Activated CD4-positive, alpha-beta T cell treated with anti-CD3 and anti-CD28 coated beads, Interleukin-2, amount 50 U/mL, for 1 hour (primary cell): ENCODE data around the gene PSMA5.

Experiments
- DNase-seq: peaks from one replicate; pipeline ENCODE4 v3.0.0-alpha.2; 2020

The PSMA5 gene

DNA sequence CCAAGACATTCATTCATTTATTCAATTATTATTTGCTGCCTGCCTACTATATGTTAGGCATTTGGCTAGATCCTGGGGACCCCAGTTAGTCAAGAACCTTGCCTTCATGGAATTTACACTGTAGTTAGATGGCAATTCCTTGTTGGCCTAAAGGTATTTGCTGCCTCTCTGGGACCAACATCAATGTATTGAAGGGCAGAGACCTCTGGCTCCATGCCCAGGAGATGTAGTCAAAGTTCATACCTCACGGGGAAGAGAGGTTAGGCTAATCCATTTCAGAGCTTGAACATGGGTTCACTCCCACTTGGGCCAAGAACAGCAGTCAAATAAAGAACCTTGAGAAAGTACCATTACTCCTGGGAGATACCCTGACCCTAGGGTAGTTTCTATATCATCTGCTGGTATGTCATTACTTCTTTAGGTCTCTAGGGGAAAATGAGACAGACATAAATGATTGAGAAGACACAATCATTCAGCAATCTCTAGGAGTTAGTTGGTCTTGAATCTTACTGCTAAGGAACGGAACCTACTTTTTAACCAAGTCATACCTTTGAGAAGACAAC, 60.5 kb downstream of the PSMA5 start:
- DNase-seq: no peak

DNA sequence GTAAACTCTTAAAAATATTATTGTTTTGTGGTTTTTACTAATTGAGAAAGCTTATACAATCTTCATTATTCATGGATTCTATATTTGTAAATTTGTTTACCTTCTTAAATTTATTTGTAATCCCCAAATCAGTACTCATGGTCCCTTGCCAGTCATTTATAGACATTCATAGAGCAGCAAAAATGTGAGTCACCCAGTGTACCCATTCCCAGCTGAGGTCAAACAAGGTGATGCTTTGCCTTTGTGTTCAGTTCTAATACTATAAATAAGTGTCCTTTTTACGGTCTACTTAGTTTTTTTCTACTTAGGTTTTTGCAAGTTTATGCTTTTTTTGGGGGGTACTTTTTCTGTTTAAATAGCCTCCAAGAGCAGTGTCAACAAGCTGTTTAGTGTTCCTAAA, 64.6 kb downstream of the PSMA5 start:
- DNase-seq: no peak

DNA sequence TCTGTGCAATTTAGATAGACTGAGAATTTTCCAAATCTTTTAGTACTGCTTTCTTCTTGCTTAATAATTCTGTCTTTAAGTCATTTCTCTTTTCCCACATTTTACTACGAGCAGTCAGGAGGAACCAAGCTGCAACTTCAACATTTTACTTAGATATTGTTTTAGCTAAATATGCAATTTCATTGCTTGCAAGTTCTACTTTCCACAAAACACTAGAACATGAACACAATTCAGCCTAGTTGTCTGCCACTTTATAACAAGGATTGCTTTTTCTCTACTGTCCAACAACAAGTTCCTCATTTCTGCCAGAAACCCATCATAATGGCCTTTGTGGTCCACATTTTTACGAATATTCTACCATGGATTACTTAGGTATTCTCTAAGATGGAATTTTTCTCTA, 65.2 kb downstream of the PSMA5 start:
- no peak for DNase-seq

DNA sequence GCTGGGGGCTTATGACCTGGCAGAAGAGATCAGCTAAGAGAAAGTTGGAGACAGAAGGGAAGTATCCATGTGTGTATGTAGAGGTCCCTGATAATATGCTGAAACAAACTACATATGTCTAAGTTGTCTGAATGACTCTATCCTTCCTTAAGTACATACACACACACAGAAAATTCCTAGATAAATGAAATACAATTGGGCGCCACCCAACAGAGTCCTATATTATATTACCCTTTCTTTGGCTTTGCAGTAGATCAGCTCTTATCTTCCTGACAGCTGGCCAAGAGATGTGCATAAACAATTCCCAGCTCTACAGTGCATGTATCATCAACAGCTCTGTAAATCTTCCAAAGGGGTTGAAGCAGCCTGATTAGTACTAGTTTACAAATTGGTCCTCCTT, 68.6 kb downstream of the PSMA5 start:
- DNase-seq: no peak

DNA sequence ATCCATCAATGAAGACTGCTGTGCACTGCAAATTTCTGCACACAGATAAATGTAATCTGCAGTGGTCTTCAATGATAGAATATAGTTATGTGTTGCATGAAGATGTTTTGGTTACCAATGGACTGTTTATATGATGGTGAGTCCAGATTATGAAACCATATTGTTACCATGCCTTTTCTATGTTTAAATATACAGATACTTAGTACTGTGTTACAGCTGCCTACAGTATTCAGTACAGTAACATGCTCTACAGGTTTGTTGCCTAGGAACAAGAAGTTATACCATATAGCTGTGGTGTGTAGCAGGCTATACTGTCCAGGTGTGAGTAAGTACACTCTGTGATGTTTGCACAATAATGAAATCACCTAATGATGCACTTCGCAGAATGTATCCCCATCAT, 69.3 kb downstream of the PSMA5 start:
- no peak for DNase-seq

DNA sequence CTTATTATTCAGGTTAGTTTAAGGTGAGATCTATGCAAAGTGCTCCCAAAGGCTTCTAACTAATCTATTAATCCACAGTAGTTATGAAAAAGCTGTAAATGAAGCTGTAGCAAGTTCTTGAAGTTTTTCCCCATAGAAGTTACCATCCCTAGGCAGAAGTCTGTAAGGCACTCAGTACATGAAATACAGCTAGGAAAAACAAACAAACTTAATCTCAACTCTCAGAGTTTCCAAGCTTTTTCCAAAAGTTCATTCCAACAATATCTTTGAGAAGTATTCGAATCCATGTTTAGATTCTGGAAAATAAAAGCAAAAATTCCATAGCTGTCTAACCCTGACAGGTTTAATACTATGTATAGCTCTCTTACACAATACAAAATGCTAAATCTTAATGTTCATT, 69.7 kb downstream of the PSMA5 start:
- no peak for DNase-seq

DNA sequence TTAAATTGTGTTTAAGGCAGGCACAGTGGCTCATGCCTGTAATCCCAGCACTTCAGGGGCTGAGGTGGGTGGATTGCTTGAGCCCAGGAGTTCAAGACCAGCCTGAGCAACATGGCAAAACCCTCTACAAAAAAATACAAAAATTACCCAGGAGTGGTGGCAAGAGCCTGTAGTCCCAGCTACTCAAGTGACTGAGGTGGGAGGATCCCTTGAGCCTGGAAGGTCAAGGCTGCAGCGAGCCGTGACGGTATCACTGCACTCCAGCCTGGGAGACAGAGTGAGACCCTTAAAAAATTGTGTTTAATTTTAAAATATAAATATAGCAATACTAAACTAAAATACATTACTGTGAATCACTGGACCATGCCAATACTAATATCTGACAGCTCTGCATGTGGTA, 71.3 kb downstream of the PSMA5 start:
- no peak for DNase-seq

DNA sequence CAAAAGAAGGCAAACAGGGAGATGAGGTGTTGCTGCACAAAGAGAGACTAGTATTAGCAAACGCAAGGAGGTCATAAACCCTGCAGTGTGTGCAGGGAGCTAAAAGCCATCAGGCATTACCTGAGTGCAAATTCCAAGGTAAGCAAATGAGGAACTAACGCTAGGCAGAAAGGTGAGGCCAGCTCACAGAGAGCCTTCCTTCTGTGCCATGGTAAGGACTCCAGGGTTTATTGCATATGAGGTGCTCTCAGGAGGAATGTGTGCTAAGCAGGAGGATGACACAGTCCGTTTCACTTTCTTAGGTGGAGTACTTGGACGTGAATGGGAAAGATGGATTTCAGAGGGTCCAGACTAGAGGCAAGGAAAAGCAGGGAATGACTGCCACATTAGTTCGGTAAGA, 74.8 kb downstream of the PSMA5 start:
- DNase-seq: no peak

DNA sequence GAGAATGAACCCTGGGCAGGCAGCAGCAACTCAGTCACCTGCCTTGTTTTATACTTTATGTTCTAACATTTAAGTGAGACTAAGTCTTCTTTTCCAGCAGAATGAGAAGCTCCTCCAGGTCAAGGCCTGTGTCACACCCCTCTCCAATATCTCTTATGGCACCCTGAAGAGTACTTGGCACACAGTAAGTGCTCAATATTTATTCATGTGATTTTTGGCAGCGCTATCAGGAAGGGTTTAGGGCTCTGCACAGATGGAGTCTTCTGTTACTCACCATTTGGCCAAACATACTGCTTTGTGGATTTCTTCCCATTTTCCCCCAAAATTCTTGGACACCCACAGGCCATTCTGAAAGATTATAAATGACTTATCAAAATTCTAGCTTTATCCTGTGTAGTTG, 75.6 kb downstream of the PSMA5 start:
- no peak for DNase-seq

DNA sequence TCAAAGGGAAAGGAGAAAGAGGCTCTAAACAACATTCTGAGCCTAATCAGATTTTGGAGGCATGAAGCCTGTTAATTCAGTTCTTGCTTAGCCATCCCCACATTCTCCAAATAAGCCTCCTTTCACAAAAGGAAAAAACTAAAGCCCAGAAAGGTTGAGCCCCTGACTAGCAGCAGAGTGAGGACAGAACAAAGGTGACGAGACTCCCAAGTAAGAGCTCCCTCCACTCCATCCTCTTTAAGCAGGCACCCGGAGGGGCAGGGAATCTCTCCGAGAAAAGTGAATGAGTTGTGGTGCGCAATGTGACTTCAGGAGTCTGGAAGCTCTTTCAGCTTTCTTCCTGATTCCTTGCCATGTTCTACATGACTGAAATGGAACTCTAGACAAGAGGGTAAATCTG, 76.1 kb downstream of the PSMA5 start:
- no peak for DNase-seq
